GM12874 (cell line): Measurements from ENCODE around the gene BMPR1A.

ENCODE experiments used
- CTCF ChIP-seq: IDR thresholded peaks from 2 replicates; pipeline ENCODE4 v1.5.1; 2011; ENCODE audit warnings: low read depth, mild to moderate bottlenecking, control low read depth, low read length, moderate library complexity; ENCODE audit not compliant: insufficient read depth

The BMPR1A gene

GRCh38 chr10:86723009-86723408 is 33.4 kb upstream of the BMPR1A start:
- no peak for TF ChIP-seq CTCF

- TF ChIP-seq CTCF, result no peak
Observed at GRCh38 chr10:86724445-86724844, 32.0 kb upstream of the BMPR1A start.

- no peak for TF ChIP-seq CTCF
Observed at GRCh38 chr10:86725980-86726676, 30.3 kb upstream of the BMPR1A start.

GRCh38 chr10:86726677-86726999 is 29.8 kb upstream of the BMPR1A start:
- TF ChIP-seq CTCF, result no peak

- no peak for TF ChIP-seq CTCF
Observed at GRCh38 chr10:86727470-86727869, 28.9 kb upstream of the BMPR1A start.

GRCh38 chr10:86728056-86728455 is 28.4 kb upstream of the BMPR1A start:
- no peak for TF ChIP-seq CTCF

GRCh38 chr10:86729677-86730076 is 26.7 kb upstream of the BMPR1A start:
- no peak for TF ChIP-seq CTCF
